ENCODE results near the gene CENPC. TPM values are rescaled to one million over a fixed set of nuclear protein-coding genes. Genes with fewer than 3 reads are reported as not detected.

CENPC gene
- total RNA-seq, 1 donor from 2014 or later, result 27.7 TPM

GRCh38 chr4:67500373-67500772 lies 44.9 kb downstream of the CENPC start:
- Mint-ChIP-seq H3K27me3 (ENCODE audit: insufficient read depth) (no peaks in the 10 kb centered on the region), H3K36me3 (ENCODE audit: low read depth) (peaks cover 47% of the 10 kb centered on the region), H3K9me3 (no peaks in the 10 kb centered on the region), H3K4me1 (ENCODE audit: low read depth) (peaks cover 12% of the 10 kb centered on the region), H3K4me3 (no peak overlapping the region), H3K27ac (no peak overlapping the region)
- intact Hi-C loops (cut with micrococcal nuclease), result no loop called here
- no peak for DNase-seq (ENCODE audit: low spot score)

GRCh38 chr4:67499799-67500198 lies 45.5 kb downstream of the CENPC start:
- peaks cover 12% of the 10 kb centered on the region for H3K4me1 Mint-ChIP-seq (ENCODE audit: low read depth)
- no peaks in the 10 kb centered on the region for H3K27me3 Mint-ChIP-seq (ENCODE audit: insufficient read depth)
- no peaks in the 10 kb centered on the region for H3K9me3 Mint-ChIP-seq
- H3K36me3 Mint-ChIP-seq (ENCODE audit: low read depth), result peaks cover 46% of the 10 kb centered on the region
- peak overlapping the region; percentile 11 for H3K27ac Mint-ChIP-seq
- intact Hi-C loops (cut with micrococcal nuclease), result no loop called here
- no peak overlapping the region for H3K4me3 Mint-ChIP-seq
- no peak for DNase-seq (ENCODE audit: low spot score)

- intact Hi-C loops (cut with micrococcal nuclease), result no loop called here
- Mint-ChIP-seq H3K4me3 (no peak overlapping the region), H3K36me3 (ENCODE audit: low read depth) (peaks cover 54% of the 10 kb centered on the region), H3K27ac (no peak overlapping the region), H3K27me3 (ENCODE audit: insufficient read depth) (no peaks in the 10 kb centered on the region), H3K4me1 (ENCODE audit: low read depth) (peaks cover 4% of the 10 kb centered on the region), H3K9me3 (peaks cover 29% of the 10 kb centered on the region)
- DNase-seq (ENCODE audit: low spot score), result no peak
These were observed 61.3 kb downstream of the CENPC start for GRCh38 chr4:67483868-67484602.

- intact Hi-C loops (cut with micrococcal nuclease), result no loop called here
- Mint-ChIP-seq H3K4me3 (no peak overlapping the region), H3K9me3 (peaks cover 51% of the 10 kb centered on the region), H3K4me1 (ENCODE audit: low read depth) (peaks cover 12% of the 10 kb centered on the region), H3K27ac (no peak overlapping the region), H3K27me3 (ENCODE audit: insufficient read depth) (no peaks in the 10 kb centered on the region), H3K36me3 (ENCODE audit: low read depth) (peaks cover 74% of the 10 kb centered on the region)
- DNase-seq (ENCODE audit: low spot score), result no peak
These were observed 64.5 kb downstream of the CENPC start for GRCh38 chr4:67480810-67481209.

GRCh38 chr4:67475155-67475554 lies 70.1 kb downstream of the CENPC start:
- intact Hi-C loops (cut with micrococcal nuclease), result no loop called here
- no peaks in the 10 kb centered on the region for H3K27me3 Mint-ChIP-seq (ENCODE audit: insufficient read depth)
- peaks cover 55% of the 10 kb centered on the region for H3K36me3 Mint-ChIP-seq (ENCODE audit: low read depth)
- H3K27ac Mint-ChIP-seq, result no peak overlapping the region
- H3K4me3 Mint-ChIP-seq, result no peak overlapping the region
- peaks cover 16% of the 10 kb centered on the region for H3K4me1 Mint-ChIP-seq (ENCODE audit: low read depth)
- H3K9me3 Mint-ChIP-seq, result peaks cover 30% of the 10 kb centered on the region
- DNase-seq (ENCODE audit: low spot score), result no peak

GRCh38 chr4:67470871-67471270 lies 74.4 kb downstream of the CENPC start:
- Mint-ChIP-seq H3K27me3 (ENCODE audit: insufficient read depth) (no peaks in the 10 kb centered on the region), H3K4me3 (no peak overlapping the region), H3K36me3 (ENCODE audit: low read depth) (peaks cover 24% of the 10 kb centered on the region), H3K4me1 (ENCODE audit: low read depth) (peaks cover 9% of the 10 kb centered on the region), H3K27ac (no peak overlapping the region), H3K9me3 (no peaks in the 10 kb centered on the region)
- DNase-seq (ENCODE audit: low spot score), result no peak
- intact Hi-C loops (cut with micrococcal nuclease), result no loop called here

- no peaks in the 10 kb centered on the region for H3K27me3 Mint-ChIP-seq (ENCODE audit: insufficient read depth)
- H3K9me3 Mint-ChIP-seq, result no peaks in the 10 kb centered on the region
- H3K27ac Mint-ChIP-seq, result no peak overlapping the region
- H3K36me3 Mint-ChIP-seq (ENCODE audit: low read depth), result peaks cover 22% of the 10 kb centered on the region
- intact Hi-C loops (cut with micrococcal nuclease), result no loop called here
- no peak for DNase-seq (ENCODE audit: low spot score)
- no peak overlapping the region for H3K4me3 Mint-ChIP-seq
- peaks cover 8% of the 10 kb centered on the region for H3K4me1 Mint-ChIP-seq (ENCODE audit: low read depth)
These were observed 76.5 kb downstream of the CENPC start for GRCh38 chr4:67468830-67469229.

GRCh38 chr4:67466751-67467150 lies 78.6 kb downstream of the CENPC start:
- Mint-ChIP-seq H3K9me3 (no peaks in the 10 kb centered on the region), H3K27ac (no peak overlapping the region), H3K4me3 (no peak overlapping the region), H3K27me3 (ENCODE audit: insufficient read depth) (no peaks in the 10 kb centered on the region), H3K4me1 (ENCODE audit: low read depth) (peaks cover 8% of the 10 kb centered on the region), H3K36me3 (ENCODE audit: low read depth) (peaks cover 21% of the 10 kb centered on the region)
- intact Hi-C loops (cut with micrococcal nuclease), result no loop called here
- no peak for DNase-seq (ENCODE audit: low spot score)

GRCh38 chr4:67465763-67466052 lies 79.6 kb downstream of the CENPC start:
- Mint-ChIP-seq H3K9me3 (no peaks in the 10 kb centered on the region), H3K4me3 (no peak overlapping the region), H3K4me1 (ENCODE audit: low read depth) (peaks cover 2% of the 10 kb centered on the region), H3K27me3 (ENCODE audit: insufficient read depth) (no peaks in the 10 kb centered on the region), H3K27ac (no peak overlapping the region), H3K36me3 (ENCODE audit: low read depth) (peaks cover 12% of the 10 kb centered on the region)
- no peak for DNase-seq (ENCODE audit: low spot score)
- intact Hi-C loops (cut with micrococcal nuclease), result no loop called here

GRCh38 chr4:67465032-67465762 lies 80.1 kb downstream of the CENPC start:
- Mint-ChIP-seq H3K27me3 (ENCODE audit: insufficient read depth) (no peaks in the 10 kb centered on the region), H3K4me3 (no peak overlapping the region), H3K27ac (no peak overlapping the region), H3K36me3 (ENCODE audit: low read depth) (peaks cover 12% of the 10 kb centered on the region), H3K4me1 (ENCODE audit: low read depth) (no peaks in the 10 kb centered on the region), H3K9me3 (no peaks in the 10 kb centered on the region)
- no peak for DNase-seq (ENCODE audit: low spot score)
- intact Hi-C loops (cut with micrococcal nuclease), result no loop called here

- Mint-ChIP-seq H3K9me3 (peaks cover 7% of the 10 kb centered on the region), H3K27ac (no peak overlapping the region), H3K4me1 (ENCODE audit: low read depth) (no peaks in the 10 kb centered on the region), H3K4me3 (no peak overlapping the region), H3K27me3 (ENCODE audit: insufficient read depth) (no peaks in the 10 kb centered on the region), H3K36me3 (ENCODE audit: low read depth) (peaks cover 21% of the 10 kb centered on the region)
- intact Hi-C loops (cut with micrococcal nuclease), result no loop called here
- DNase-seq (ENCODE audit: low spot score), result no peak
These were observed 84.7 kb downstream of the CENPC start for GRCh38 chr4:67460574-67460973.

- intact Hi-C loops (cut with micrococcal nuclease), result no loop called here
- Mint-ChIP-seq H3K9me3 (peaks cover 7% of the 10 kb centered on the region), H3K36me3 (ENCODE audit: low read depth) (peaks cover 23% of the 10 kb centered on the region), H3K27me3 (ENCODE audit: insufficient read depth) (no peaks in the 10 kb centered on the region), H3K4me1 (ENCODE audit: low read depth) (no peaks in the 10 kb centered on the region), H3K27ac (no peak overlapping the region), H3K4me3 (no peak overlapping the region)
- no peak for DNase-seq (ENCODE audit: low spot score)
These were observed 86.1 kb downstream of the CENPC start for GRCh38 chr4:67459164-67459563.

GRCh38 chr4:67456577-67457196 lies 88.6 kb downstream of the CENPC start:
- intact Hi-C loops (cut with micrococcal nuclease), result no loop called here
- peaks cover 10% of the 10 kb centered on the region for H3K9me3 Mint-ChIP-seq
- H3K27me3 Mint-ChIP-seq (ENCODE audit: insufficient read depth), result no peaks in the 10 kb centered on the region
- peaks cover 29% of the 10 kb centered on the region for H3K36me3 Mint-ChIP-seq (ENCODE audit: low read depth)
- no peak overlapping the region for H3K4me3 Mint-ChIP-seq
- no peak for DNase-seq (ENCODE audit: low spot score)
- H3K27ac Mint-ChIP-seq, result no peak overlapping the region
- H3K4me1 Mint-ChIP-seq (ENCODE audit: low read depth), result peaks cover 11% of the 10 kb centered on the region

Data from activated T-helper 1 cell treated with anti-CD3 and anti-CD28 coated beads, Interleukin-12 subunit alpha, Interleukin-12 subunit beta, Interleukin-2, Interleukin-4 antibody, amounts not matched to agents 30 ng/mL and 10 ng/mL and 1 ng/mL, durations not matched to agents 14 hours and 24 hours and 36 hours (primary cell).